ENCODE data around the gene SH3PXD2A.
A peak's percentile ranks its signal among the peaks of the same experiment; 100 is the strongest.

The SH3PXD2A gene

DNA sequence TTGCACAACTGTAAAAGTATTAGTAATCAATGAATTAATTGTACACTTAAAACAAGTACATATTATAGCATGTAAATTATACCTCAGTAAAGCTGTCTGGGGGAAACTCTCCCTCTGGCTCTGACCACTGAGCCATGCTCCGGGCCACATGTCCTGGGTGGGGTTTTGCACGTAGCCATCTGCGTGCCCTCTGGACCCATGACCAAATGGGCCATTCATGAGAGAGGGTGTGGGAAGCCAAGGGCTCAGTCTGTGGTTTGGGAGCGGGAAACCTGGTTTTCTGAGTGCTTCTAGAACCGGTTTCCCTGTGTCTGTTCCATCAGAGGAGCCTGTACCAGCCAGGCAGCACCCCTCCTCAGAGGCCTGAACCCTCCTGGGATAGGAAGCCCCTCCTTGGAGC is 143.2 kb downstream of the SH3PXD2A start:
- peaks cover 6% of the 10 kb centered on the region for H3K4me1 Mint-ChIP-seq
- ATAC-seq (no peak), DNase-seq (ENCODE audit: low spot score in 2 of 2) (no peak)
- no peak overlapping the region for H3K27ac Mint-ChIP-seq
- no peaks in the 10 kb centered on the region for H3K9me3 Mint-ChIP-seq
- no peak overlapping the region for H3K4me3 Mint-ChIP-seq
- H3K36me3 Mint-ChIP-seq, result no peaks in the 10 kb centered on the region

DNA sequence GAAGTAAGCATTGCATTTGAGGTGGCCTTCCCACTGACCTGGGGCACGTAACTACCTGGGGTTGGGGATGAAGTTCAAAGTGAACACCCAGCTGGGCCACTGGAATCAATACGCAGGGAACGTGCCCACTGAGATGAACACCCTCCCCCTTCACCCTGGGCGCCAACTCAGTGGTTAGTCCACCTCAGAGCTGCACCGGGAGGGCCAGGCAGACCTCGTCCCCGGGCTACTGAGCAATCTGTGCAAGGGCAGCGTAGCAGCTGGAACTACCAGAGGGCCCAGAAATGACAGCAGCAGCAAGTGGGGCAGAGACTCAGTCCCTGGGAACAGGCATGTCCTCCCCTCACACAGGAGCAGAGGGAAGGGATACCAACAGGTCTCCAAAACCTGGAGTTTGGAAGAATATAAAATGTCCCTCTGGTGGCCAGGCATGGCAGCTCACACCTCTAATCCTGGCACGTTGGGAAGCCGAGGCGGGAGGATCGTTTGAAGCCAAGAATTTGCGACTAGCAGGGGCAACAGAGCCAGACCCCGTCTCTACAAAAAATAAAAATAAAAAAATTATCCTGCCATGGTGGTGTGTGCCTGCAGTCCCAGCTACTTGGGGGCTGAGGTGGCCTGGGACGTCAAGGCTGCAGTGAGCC is 143.9 kb downstream of the SH3PXD2A start:
- H3K9me3 Mint-ChIP-seq, result no peaks in the 10 kb centered on the region
- no peak overlapping the region for H3K27ac Mint-ChIP-seq
- H3K36me3 Mint-ChIP-seq, result no peaks in the 10 kb centered on the region
- no peak overlapping the region for H3K4me3 Mint-ChIP-seq
- ATAC-seq (no peak), DNase-seq (ENCODE audit: low spot score in 2 of 2) (no peak)
- H3K4me1 Mint-ChIP-seq, result peaks cover 6% of the 10 kb centered on the region

DNA sequence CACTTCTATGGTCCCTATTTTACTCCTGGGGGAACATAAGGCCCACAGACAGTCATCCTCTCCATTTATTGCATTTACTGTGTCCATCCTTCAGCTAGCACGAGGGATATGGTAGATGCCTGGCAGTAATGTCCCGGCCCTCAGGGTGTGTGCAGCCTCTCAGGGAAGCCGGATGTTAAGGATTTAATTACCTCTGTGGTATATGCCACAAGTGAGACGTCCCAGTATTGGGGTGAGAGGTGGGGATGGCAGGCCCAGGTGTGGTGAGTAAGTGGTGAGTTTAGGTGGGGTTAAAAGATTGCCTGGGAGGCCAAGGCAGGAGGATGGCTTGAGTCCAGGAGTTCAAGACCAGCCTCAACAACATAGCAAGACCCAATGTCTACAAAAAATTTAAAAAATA is 144.9 kb downstream of the SH3PXD2A start:
- Mint-ChIP-seq H3K9me3 (no peaks in the 10 kb centered on the region), H3K36me3 (no peaks in the 10 kb centered on the region), H3K27ac (no peak overlapping the region), H3K4me1 (peaks cover 6% of the 10 kb centered on the region), H3K4me3 (no peak overlapping the region)
- no peak for ATAC-seq
- DNase-seq (ENCODE audit: low spot score in 2 of 2), result no peak

DNA sequence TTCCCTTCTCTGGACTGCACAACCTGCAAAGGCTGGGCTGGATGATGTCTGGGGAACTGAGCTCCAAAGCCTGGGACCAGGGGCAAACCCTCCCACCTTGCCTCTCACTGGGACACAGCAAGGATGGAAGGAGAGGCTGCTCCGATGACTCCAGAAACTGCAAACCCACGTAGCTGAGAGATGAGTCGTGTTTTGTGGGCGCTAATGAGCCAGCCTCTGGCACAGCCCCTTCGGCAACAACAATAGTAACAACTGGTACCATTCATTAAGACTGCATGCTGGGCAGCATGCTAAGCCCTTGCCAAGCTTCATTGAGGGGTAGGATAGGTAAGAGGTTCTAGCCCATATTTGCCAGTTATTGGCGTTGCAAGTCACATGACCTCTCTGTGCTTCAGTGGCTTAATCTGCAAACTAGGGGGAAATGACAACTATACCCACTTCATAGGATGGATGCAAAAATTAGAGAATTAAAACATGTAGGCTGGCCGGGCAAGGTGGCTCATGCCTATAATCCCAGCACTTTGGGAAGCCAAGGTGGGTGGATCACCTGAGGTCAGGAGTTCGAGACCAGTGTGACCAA is 145.9 kb downstream of the SH3PXD2A start:
- Mint-ChIP-seq H3K9me3 (no peaks in the 10 kb centered on the region), H3K4me3 (no peak overlapping the region), H3K27ac (no peak overlapping the region), H3K4me1 (peaks cover 6% of the 10 kb centered on the region), H3K36me3 (no peaks in the 10 kb centered on the region)
- ATAC-seq (no peak), DNase-seq (ENCODE audit: low spot score in 2 of 2) (no peak)

DNA sequence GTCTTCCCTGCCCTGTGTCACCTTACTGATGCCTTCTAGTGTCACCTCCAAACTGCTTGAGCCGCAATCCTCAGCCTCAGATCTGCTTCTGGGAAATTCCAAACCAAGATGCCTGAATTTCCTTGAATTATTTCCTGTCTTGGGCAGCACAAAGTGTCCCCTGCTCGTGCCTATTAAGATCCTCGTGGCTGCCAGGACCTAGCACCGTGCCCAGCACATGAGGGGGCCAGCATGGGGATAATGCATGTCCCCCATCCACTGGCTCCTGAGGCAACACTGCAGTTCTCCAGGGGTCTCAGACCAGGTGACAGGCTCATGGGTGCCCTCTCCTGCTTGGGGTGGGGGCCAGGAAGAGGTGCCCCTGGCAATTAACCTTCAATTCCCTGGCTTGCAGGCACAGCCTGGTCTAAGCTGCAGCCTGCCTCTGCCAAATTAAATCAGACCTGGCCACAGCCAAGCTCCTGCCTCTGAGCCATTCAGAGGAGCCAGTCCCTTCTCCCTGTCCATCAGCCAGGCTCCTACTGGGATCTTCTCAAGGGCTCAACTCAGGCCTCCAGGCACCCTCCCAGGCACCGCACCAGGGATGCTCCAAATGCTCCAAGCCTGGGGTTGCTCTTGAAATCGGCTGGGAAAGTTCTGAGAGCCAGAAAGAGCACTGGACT is 146.6 kb downstream of the SH3PXD2A start:
- Mint-ChIP-seq H3K36me3 (no peaks in the 10 kb centered on the region), H3K4me3 (no peak overlapping the region), H3K27ac (no peak overlapping the region), H3K4me1 (peaks cover 12% of the 10 kb centered on the region), H3K9me3 (no peaks in the 10 kb centered on the region)
- no peak for ATAC-seq
- DNase-seq (ENCODE audit: low spot score in 2 of 2), result no peak

DNA sequence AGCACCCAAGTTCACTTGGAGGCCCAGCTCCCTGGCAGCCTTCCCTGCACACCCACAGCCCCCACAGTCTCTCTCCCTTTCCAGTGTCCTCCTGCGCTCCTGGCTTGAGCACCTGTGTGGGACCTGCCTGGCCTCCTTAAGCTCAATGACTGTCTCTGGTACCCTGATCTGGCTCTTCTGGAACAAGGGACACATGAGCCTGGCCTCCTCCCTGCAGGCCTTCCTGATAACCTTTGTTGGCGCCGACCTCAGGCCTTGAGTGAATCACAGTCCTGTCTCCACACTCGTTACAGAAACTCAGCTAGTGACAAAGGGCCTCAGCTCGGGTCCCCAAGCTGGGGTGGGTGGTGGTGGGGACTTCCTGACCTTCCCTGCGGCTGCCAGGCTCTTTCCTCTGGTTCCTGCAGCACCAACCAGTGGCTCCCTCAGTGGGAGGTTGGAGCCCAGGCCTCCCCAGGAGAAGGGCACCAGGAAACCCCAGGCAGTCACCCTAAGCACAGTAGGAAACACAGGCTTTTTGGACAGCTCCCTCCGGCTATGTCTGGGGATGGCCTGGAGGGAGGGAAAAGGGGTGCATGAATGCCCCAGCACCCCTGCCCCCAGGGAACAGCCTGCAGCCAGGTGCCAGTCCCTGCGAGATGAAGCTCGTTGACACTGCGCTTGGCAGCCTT is 147.3 kb downstream of the SH3PXD2A start:
- peak overlapping the region; percentile 48 for H3K27ac Mint-ChIP-seq
- no peak for DNase-seq (ENCODE audit: low spot score in 2 of 2)
- no peaks in the 10 kb centered on the region for H3K9me3 Mint-ChIP-seq
- H3K4me3 Mint-ChIP-seq, result no peak overlapping the region
- H3K4me1 Mint-ChIP-seq, result peaks cover 12% of the 10 kb centered on the region
- ATAC-seq, result no peak
- no peaks in the 10 kb centered on the region for H3K36me3 Mint-ChIP-seq

DNA sequence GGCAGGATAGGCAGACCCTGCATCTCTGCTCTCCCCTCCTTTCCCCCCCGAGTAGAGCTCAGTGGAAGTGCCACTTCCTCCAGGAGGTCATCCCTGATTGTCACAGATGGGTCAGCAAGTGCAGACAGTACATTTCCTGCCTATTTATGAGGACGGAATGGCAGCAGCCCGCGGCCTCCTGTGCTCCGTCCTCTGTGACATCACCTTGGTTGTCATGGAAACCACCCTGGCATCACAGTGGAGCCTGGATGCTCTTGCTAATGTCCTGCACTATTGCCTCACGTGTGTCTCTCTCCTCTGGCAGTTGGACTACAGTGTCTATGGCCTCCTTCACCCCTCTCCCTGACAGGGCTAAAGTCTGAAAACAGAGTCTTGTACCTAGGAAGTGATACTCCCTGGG is 148.6 kb downstream of the SH3PXD2A start:
- DNase-seq (ENCODE audit: low spot score in 2 of 2) (no peak), ATAC-seq (no peak)
- no peak overlapping the region for H3K27ac Mint-ChIP-seq
- no peaks in the 10 kb centered on the region for H3K36me3 Mint-ChIP-seq
- no peaks in the 10 kb centered on the region for H3K9me3 Mint-ChIP-seq
- peaks cover 12% of the 10 kb centered on the region for H3K4me1 Mint-ChIP-seq
- H3K4me3 Mint-ChIP-seq, result no peak overlapping the region

DNA sequence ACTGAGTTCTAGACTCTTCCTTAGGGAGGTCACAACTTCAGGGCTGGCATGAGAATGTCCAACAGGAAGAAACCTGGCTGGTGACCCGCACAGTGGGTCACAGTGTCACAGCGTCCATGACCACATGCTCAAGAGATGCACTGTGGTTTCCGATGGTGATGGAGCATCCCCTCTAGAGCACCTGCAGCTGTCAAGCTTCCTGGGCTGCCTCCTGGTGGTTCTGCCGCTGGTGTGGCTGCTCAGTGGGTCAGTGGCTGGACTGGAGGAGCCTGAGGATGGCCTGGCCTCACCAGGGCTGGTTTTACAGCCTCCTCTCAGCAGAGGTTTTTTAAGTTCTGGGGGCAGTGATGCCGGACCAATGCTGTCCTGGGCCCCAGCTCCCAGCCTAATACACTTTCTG is 149.3 kb downstream of the SH3PXD2A start:
- Mint-ChIP-seq H3K27ac (no peak overlapping the region), H3K36me3 (no peaks in the 10 kb centered on the region), H3K4me3 (no peak overlapping the region), H3K9me3 (no peaks in the 10 kb centered on the region), H3K4me1 (peaks cover 12% of the 10 kb centered on the region)
- no peak for ATAC-seq
- no peak for DNase-seq (ENCODE audit: low spot score in 2 of 2)

DNA sequence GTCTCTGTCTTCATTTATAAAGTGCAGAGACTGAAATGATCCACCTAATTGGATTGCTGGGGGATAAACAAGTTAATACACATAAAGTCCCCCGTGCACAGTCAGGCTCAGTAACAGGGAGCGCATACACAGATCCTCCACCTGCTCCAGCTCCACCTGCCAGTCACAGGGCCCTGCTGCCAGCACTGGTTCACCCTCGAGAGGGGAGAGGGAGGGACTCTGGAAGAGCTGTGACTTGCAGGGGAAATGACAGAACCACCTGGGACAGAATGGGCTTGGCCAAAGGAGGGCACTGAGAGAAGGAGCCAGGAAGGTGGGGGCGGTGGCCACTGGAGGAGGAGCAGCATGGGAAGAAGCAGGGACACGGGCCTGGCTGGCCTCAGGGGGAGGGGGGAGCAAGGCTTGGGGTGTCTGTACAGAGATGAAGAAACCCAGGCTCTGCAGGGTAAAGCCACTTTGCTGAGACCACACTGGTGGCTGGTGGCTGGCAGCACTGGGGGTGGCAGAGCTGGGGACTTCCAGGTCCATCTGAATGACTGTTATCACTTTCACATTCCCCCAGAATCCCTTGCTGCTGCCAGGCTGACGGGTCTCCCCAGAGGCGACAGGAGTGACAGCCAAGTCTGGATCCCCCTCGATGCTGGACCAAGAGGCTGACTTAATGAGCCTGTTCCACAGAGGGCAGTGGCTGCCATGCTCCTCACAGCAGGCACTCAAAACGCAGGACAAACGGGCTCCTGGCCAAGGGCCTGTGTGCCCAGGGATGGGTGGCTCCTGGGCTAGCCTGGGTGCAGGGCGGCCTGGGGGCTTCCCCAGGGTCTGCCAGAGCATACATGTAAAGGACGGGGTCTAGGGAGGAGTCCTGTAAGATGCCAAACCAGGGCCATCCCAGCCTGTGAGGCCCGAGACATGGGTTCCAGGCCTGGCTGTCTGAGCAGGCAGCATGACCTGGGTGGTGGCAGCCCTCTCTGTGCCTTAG is 151.1 kb downstream of the SH3PXD2A start:
- no peaks in the 10 kb centered on the region for H3K36me3 Mint-ChIP-seq
- H3K4me3 Mint-ChIP-seq, result no peak overlapping the region
- no peaks in the 10 kb centered on the region for H3K9me3 Mint-ChIP-seq
- ATAC-seq, result peak; percentile 75
- no peak for DNase-seq (ENCODE audit: low spot score in 2 of 2)
- no peak overlapping the region for H3K27ac Mint-ChIP-seq
- peaks cover 9% of the 10 kb centered on the region for H3K4me1 Mint-ChIP-seq

DNA sequence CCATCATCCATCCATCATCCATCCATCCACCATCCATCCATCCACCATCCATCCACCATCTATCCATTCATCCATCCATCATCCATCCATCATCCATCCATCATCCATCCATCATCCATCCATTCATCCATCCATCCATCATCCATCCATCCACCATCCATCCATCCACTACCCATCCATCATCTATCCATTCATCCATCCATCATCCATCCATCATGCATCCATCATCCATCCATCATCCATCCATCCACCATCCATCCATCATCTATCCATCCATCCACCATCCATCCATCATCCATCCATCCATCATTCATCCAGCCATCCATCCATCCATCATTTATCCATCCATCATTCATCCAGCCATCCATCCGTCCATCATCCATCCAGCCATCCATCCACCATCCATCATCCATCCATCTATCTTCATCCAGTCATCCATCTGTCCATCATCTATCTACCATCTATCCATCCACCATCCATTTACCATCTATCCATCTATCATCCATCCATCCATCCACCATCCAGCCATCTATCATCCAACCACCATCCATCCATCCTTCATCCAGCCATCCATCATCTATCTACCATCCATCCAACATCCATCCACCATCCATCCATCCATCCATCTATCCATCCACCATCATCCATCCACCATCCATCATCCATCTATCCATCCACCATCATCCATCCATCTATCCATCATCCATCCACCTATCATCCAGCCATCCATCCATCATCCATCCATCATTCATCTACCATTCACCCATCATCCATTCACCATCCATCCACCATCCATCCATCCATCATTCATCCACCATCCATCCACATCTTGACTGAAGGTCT is 153.8 kb downstream of the SH3PXD2A start:
- H3K9me3 Mint-ChIP-seq, result no peaks in the 10 kb centered on the region
- H3K27ac Mint-ChIP-seq, result no peak overlapping the region
- H3K36me3 Mint-ChIP-seq, result no peaks in the 10 kb centered on the region
- DNase-seq (ENCODE audit: low spot score in 2 of 2), result no peak
- H3K4me3 Mint-ChIP-seq, result no peak overlapping the region
- ATAC-seq, result no peak
- H3K4me1 Mint-ChIP-seq, result peaks cover 8% of the 10 kb centered on the region

DNA sequence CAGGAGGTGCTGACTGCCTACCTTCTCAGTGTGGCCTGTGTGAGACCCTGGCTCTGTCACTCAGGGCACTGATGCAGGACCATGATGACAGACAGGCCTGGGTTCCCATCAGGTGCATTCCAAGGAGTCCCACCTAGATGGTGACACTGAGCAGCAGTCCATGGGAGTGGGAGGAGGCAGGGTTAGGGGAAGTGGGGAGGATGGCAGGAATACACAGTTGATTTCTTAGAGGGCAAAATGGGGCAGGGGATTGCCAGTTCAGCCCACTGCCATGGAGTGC is 155.0 kb downstream of the SH3PXD2A start:
- H3K4me3 Mint-ChIP-seq, result no peak overlapping the region
- no peaks in the 10 kb centered on the region for H3K9me3 Mint-ChIP-seq
- ATAC-seq (no peak), DNase-seq (ENCODE audit: low spot score in 2 of 2) (no peak)
- H3K4me1 Mint-ChIP-seq, result peaks cover 13% of the 10 kb centered on the region
- no peaks in the 10 kb centered on the region for H3K36me3 Mint-ChIP-seq
- no peak overlapping the region for H3K27ac Mint-ChIP-seq

DNA sequence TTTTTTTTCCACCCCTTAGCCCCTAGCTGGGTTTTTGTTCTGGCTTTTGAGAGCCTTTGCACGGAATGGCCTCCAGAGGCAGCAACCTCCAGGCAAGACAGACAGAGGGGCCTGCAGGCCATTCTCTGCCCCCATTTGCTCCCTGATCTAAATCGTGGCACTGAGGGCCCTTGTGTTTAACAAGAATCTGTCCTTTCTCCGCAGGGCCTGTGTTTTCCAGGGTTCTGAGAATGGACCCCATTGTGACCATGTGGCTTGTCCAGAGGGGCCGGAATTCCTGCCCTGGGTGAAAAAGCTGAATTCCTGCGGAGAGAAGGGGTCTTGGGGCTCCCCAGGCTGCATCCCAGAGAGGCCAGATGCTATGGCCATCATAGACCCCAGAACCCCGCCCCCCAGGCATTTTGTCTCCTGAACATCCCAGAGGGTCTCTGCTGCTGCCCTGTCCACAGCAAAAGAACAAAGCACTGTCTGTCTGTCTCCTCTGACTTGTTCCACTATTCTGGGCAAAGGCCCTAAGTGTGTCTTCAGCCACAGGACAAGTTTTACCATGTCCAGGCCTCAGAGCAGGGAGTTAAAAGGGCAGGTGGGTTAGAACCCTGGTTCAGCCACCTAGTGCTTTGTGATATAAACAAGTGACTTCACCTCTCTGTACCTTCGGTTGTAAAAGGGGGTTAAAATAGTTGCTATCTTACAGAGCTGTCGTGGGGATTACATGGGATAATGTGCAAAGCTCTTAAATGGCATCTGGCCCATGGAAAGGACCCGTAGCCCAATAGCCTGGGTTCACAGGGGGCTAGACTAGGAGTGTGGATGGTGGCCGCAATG is 155.6 kb downstream of the SH3PXD2A start:
- H3K4me3 Mint-ChIP-seq, result no peak overlapping the region
- no peaks in the 10 kb centered on the region for H3K9me3 Mint-ChIP-seq
- DNase-seq (ENCODE audit: low spot score in 2 of 2), result no peak
- ATAC-seq, result no peak
- no peaks in the 10 kb centered on the region for H3K36me3 Mint-ChIP-seq
- no peak overlapping the region for H3K27ac Mint-ChIP-seq
- H3K4me1 Mint-ChIP-seq, result peaks cover 13% of the 10 kb centered on the region

DNA sequence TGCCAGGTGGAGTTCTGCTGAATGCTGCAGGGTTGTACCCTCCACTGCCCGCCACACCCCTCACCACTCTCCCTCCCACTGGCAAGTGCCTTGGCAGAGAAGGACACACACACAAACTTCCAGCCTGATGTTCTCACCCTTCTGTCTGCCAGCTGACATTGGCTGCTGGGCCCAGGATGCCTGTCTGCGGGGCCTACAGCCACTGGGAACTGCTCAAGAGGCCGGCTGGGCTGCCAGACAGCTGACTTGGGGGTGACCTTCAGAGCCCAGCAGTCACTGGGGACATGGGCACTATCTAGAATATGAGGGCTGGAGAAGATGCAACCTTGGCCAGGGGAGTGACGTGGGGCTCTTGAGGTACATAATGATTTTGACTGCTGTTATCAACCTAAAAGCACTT is 157.1 kb downstream of the SH3PXD2A start:
- H3K4me1 Mint-ChIP-seq, result peaks cover 13% of the 10 kb centered on the region
- H3K36me3 Mint-ChIP-seq, result no peaks in the 10 kb centered on the region
- H3K4me3 Mint-ChIP-seq, result no peak overlapping the region
- H3K9me3 Mint-ChIP-seq, result no peaks in the 10 kb centered on the region
- DNase-seq (ENCODE audit: low spot score in 2 of 2) (no peak), ATAC-seq (no peak)
- no peak overlapping the region for H3K27ac Mint-ChIP-seq

DNA sequence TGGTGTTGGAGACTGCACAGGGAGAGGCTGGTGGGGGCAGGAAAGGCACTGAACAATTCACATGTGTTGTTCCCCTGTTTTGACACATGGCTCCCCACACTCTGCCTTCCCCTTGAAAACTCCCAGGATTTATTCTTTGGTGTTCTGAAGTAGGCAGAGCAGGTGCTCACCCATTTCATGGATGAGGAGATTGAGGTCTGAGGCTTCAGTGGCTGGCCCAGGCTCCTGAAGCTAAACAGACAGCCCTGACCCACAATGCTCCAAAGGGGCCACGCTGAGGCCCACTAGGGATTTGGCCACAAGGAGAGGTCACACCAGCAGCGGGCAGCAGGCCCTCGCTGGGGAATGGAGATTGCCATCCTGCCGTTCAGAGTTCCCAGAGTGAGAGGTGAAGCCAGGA is 157.6 kb downstream of the SH3PXD2A start:
- Mint-ChIP-seq H3K4me1 (peaks cover 15% of the 10 kb centered on the region), H3K27ac (no peak overlapping the region), H3K4me3 (no peak overlapping the region), H3K9me3 (no peaks in the 10 kb centered on the region), H3K36me3 (no peaks in the 10 kb centered on the region)
- no peak for DNase-seq (ENCODE audit: low spot score in 2 of 2)
- no peak for ATAC-seq
